NCI-H526 (cell line): ENCODE measurements around the gene IGF2BP3.

Experiments
- DNase-seq, 2 experiments: peaks; one replicate each; lab custom pipeline; 2025; lab: John Stamatoyannopoulos, UW

IGF2BP3 gene

GRCh38 chr7:23377134-23377533 lies 93.2 kb downstream of the IGF2BP3 start:
- DNase-seq: no peak

- DNase-seq: no peak
These were observed 96.9 kb downstream of the IGF2BP3 start for GRCh38 chr7:23373151-23374004.

DNA sequence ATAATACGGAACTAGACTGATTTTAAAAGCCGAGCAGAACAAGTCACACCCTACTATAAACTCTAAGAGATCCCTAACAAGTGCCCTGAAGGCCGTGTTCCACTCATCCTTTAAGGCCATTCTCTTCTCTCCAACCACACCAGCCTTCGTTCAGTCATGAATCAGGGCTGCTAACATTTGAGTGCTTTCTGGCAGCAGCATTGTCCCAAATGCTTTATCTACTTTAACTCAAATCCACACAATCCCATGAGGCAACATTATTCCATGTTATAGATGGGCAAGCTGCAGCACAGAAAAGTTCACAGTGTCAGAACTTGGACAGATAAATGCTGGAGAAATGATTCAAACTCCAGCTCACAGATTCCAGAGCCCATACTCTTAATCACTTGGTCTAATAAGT lies 97.7 kb downstream of the IGF2BP3 start:
- DNase-seq: no peak

- DNase-seq: no peak
These were observed 98.6 kb downstream of the IGF2BP3 start for GRCh38 chr7:23371654-23372053.

DNA sequence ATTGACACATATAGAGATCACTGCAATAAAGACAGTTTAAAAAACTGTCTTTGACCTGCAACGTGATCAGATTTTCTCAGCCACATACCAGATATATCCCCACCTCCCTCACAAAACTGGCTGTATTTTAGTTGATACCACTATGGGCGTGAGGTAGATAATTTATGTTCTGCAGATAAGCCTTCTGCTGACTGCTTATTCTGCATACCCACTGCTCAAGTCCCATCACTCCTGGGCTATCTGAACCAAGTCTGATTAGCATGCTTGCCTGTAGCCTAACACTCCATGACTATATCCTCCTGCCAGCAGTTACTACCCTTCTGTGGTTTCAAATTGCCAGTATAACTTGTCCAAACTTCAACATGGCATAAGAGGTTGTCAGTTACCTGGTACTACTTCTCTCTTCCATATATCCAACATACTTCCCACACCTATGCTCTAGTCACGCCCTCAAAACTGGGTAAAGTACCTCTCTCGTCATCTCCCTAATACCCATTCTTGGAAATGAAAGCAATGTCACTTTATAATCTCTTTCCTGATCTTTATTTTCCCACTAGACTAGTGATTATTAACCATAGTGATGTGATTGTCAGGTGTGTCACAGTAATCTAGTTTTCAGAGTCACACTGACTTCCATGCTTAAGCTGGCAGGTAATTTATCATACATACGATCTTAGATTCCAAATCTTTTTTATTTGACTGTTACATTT lies 100.4 kb downstream of the IGF2BP3 start:
- no peak for DNase-seq

- DNase-seq: no peak
These were observed 101.2 kb downstream of the IGF2BP3 start for GRCh38 chr7:23369100-23369499.

DNA sequence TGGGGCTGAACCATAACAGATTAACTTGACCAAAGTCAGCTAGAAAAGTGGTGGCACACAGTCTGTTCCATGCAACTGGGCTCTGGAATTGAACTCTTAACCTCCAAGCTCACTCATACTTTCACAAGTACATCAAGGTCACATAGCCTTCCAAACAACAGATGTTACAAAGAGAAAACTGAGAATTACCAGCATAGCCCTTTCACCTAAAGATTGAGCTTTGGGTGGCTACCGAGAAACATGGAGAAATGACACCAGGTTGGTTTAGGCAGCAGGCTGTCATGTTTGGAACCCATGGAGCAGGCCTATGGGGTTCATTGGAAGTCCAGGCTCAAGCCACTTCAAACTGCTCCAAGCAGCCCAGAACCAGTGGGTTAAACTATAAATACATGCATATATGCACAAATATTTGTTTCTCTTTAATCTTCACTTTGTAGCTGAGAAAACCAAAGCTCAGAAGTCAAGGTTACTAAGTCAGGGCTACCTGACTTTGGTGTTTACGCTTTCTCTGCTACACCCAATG lies 112.1 kb downstream of the IGF2BP3 start:
- no peak for DNase-seq

GRCh38 chr7:23357190-23358093 lies 112.8 kb downstream of the IGF2BP3 start:
- peak in 1 of 2 experiments; percentile 20 for DNase-seq

- DNase-seq: no peak
These were observed 113.6 kb downstream of the IGF2BP3 start for GRCh38 chr7:23356726-23357125.

DNA sequence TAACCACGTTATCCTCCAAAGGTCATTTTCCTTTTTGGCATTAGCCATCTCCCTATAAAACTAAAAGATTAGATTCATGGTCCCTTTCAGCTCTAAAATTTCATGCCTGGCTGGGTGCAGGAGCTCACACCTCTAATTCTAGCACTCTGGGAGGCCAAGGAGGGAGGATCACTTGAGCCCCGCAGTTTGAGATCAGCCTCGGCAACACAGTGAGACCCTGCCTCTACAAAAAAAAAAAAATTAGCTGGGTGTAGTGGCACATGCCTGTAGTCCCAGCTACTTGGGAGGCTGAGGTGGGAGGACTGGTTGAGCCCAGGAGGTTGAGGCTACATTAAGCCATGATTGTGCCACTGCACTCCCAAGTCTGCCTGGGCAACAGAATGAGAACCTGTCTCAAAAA lies 114.1 kb downstream of the IGF2BP3 start:
- DNase-seq: no peak

DNA sequence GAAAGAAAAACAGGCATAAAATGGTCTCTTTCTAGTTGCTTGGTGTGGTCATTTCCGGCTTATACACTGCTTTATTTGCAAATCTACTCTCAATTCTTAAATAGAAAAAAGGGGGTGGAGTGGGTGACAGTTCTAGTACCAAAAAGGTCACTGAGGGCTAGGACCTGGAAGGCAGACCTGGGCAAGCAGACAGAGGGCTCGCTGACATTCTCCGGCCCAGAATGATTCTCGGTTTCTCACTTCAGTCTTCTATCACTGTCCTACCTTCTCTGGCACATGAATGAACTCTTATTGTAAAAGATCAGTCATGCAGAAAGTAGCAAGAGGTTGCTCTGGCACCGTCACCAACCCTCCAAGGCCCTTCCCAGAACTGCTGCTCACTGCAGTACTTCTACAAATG lies 117.1 kb downstream of the IGF2BP3 start:
- peak; percentile 67 to 69 for DNase-seq

- DNase-seq: no peak
These were observed 119.8 kb downstream of the IGF2BP3 start for GRCh38 chr7:23350466-23350865.

DNA sequence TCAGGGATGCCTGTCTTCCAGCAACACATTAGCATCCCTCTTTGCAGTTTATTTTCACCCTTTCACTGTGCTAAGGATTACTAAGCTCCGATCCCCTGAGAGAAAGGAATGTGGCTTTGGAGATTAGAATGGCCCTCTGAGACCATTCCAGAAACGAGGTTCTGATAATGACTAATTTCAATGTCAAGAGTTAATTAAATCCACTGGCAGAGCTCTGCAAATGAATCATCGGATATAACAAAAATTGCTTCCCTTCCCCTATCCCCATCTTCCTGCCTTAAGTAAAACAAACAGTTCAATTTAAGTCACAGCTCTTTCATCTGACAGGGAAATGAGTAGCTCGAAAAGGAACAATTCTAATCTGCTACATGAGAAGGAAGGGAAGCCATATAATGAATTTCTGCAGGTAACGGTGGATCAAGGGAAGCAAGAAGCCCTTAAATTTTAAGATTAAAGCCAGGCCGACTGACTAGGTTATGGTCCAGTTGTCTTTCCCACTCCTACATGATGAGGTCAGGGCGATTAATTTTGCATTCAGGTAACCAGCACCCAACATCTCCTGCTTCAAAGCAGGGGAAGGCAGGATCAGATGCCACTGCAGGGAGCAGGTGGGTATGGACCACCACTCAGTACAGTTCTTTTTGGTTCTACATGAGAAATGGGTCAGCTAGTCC lies 120.7 kb downstream of the IGF2BP3 start:
- no peak for DNase-seq

DNA sequence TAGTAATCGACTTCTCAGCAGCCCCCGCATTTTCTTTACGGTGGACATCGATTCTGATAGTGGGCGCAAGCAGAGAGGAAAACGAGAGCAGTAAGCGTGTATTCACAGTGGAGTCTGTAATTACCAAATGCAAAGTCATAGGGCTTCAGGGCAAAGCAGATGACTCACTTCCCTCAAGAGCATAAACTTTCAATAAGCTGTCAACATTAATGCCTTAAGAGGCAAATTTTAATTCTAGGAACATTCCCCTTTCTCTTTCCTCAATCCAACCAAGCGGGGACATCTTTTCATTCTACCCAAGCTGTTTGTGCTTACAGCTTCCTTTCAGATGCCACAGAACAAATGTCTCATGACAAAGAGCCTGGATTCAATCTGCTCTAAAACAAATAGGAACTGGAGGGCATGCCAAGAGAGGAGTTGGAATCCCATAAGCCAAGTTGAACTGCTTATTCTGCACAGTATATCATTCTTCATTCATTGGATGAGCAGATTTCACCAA lies 122.6 kb downstream of the IGF2BP3 start:
- DNase-seq: no peak

DNA sequence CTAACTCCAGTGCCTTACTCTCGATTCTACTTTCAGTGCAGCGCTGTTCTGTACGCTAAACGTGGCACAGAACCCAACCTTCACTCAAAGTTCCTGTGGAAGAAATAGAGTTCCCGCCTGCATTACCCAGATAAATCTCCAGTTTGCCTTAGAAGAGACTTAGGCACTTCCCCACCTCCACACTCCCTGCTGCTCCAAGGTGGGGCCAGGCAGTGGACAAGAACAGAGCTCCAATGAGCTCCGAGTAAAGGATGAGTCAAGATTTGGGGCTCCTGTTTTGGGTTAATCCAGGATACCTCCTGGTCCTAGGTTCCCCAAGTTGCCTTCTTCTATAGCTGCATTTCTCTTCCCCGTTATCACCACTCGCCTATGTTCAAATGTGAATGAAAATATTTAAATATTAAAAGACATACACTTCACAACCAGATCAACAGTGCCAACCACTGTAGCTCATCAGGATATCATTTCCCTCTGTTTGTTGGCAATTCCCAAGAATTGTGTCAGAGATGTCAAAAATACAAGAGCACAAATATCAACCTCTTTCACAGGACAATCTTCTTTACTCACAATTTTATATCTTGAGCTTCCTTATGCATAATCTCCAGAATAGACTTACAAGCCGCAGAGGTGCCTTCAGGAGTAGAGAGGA lies 123.1 kb downstream of the IGF2BP3 start:
- no peak for DNase-seq

- DNase-seq: no peak
These were observed 124.0 kb downstream of the IGF2BP3 start for GRCh38 chr7:23346316-23346715.

DNA sequence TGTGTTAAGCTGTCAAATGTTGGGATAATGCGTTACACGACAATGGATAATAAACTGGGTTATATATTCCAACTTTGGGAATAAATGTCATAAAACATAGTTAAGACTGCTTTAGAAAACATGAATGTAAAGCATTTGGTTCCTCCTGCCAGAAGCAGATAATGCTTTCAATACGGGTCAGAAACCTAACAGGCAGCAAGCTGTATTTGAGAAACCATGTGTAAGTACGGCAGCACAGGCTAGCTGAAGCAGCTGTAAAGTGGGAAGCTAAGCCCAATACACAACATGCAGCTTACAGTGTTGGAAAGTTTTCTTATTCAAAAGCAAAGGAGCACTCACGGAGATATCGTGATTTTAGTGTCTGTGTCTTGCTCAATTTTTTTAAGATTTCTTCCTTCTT lies 124.7 kb downstream of the IGF2BP3 start:
- no peak for DNase-seq

GRCh38 chr7:23343806-23344475 lies 126.3 kb downstream of the IGF2BP3 start:
- no peak for DNase-seq

GRCh38 chr7:23343102-23343501 lies 127.2 kb downstream of the IGF2BP3 start:
- DNase-seq: no peak
